ENCODE results near the gene CLDN1. TPM values are rescaled to one million over a fixed set of nuclear protein-coding genes. Genes with fewer than 3 reads are reported as not detected.

Gene CLDN1
- total RNA-seq, 4 donors from 2014 or later, result 0.25 to 1.00 (median 0.36) TPM; not detected in 1

GRCh38 chr3:190306513-190307163, 15.6 kb downstream of the CLDN1 start:
- H3K4me3 ChIP-seq, result no peak overlapping the region
- TF ChIP-seq, protein P1, sequence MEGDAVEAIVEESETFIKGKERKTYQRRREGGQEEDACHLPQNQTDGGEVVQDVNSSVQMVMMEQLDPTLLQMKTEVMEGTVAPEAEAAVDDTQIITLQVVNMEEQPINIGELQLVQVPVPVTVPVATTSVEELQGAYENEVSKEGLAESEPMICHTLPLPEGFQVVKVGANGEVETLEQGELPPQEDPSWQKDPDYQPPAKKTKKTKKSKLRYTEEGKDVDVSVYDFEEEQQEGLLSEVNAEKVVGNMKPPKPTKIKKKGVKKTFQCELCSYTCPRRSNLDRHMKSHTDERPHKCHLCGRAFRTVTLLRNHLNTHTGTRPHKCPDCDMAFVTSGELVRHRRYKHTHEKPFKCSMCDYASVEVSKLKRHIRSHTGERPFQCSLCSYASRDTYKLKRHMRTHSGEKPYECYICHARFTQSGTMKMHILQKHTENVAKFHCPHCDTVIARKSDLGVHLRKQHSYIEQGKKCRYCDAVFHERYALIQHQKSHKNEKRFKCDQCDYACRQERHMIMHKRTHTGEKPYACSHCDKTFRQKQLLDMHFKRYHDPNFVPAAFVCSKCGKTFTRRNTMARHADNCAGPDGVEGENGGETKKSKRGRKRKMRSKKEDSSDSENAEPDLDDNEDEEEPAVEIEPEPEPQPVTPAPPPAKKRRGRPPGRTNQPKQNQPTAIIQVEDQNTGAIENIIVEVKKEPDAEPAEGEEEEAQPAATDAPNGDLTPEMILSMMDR (IDR thresholded peaks at IDR 0.05 in 4 of 5, conservative IDR thresholded peaks at IDR 0.05 in 1 of 5), result no peak
- no peak for TF ChIP-seq POLR2A (IDR thresholded peaks at IDR 0.05)
- DNase-seq (peak; percentile 14 to 51), ATAC-seq (peak; percentile 93 to 99)
- peak overlapping the region; percentile 29 to 61 (median 37) for H3K27ac ChIP-seq
- intact Hi-C loops (cut with DNase I; ENCODE audit: low total_unique reads) (no loop called here), in situ Hi-C loops (cut with MboI; ENCODE audit: low sequenced_read_pairs in 4 of 4) (no loop called here)
- no peaks in the 10 kb centered on the region for H3K9me3 ChIP-seq
- H3K27me3 ChIP-seq, result no peaks in the 10 kb centered on the region
- peaks cover 0 to 5% of the 10 kb centered on the region in 2 donors for H3K4me1 ChIP-seq
- H3K36me3 ChIP-seq, result no peaks in the 10 kb centered on the region

GRCh38 chr3:190306026-190306425, 16.2 kb downstream of the CLDN1 start:
- ATAC-seq, result no peak
- Histone ChIP-seq H3K9me3 (no peaks in the 10 kb centered on the region), H3K27me3 (no peaks in the 10 kb centered on the region), H3K27ac (no peak overlapping the region), H3K4me3 (no peak overlapping the region), H3K4me1 (peaks cover 0 to 5% of the 10 kb centered on the region in 2 donors), H3K36me3 (no peaks in the 10 kb centered on the region)
- intact Hi-C loops (cut with DNase I; ENCODE audit: low total_unique reads), result no loop called here
- DNase-seq, result no peak
- in situ Hi-C loops (cut with MboI; ENCODE audit: low sequenced_read_pairs in 4 of 4), result no loop called here
- TF ChIP-seq POLR2A (IDR thresholded peaks at IDR 0.05), result no peak
- TF ChIP-seq, protein P1 (IDR thresholded peaks at IDR 0.05 in 4 of 5, conservative IDR thresholded peaks at IDR 0.05 in 1 of 5), result no peak

DNA sequence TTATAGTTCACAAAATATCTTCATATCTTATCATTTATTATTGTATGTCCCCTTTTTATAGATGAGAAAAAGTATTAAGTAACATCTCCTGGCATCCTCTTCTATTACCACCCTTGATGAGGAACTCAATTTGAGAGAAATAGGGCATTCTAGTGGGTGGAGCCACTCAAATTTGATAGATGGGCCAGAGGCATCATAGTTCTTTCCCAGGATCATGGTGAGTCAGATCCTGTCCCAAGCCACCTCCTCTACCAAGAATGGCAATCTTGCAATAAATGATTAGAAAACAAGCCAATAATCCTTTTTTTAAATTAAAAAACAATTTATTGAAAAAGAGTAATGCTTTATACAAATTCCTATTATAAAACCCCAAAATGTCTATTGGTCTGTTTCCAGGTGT, 16.8 kb downstream of the CLDN1 start:
- in situ Hi-C loops (cut with MboI; ENCODE audit: low sequenced_read_pairs in 4 of 4) (no loop called here), intact Hi-C loops (cut with DNase I; ENCODE audit: low total_unique reads) (no loop called here)
- no peak for TF ChIP-seq POLR2A (IDR thresholded peaks at IDR 0.05)
- TF ChIP-seq, protein P1 (IDR thresholded peaks at IDR 0.05 in 4 of 5, conservative IDR thresholded peaks at IDR 0.05 in 1 of 5), result no peak
- Histone ChIP-seq H3K36me3 (no peaks in the 10 kb centered on the region), H3K9me3 (no peaks in the 10 kb centered on the region), H3K27me3 (no peaks in the 10 kb centered on the region), H3K4me3 (no peak overlapping the region), H3K27ac (no peak overlapping the region), H3K4me1 (peaks cover 0 to 5% of the 10 kb centered on the region in 2 donors)
- no peak for DNase-seq
- ATAC-seq, result no peak

DNA sequence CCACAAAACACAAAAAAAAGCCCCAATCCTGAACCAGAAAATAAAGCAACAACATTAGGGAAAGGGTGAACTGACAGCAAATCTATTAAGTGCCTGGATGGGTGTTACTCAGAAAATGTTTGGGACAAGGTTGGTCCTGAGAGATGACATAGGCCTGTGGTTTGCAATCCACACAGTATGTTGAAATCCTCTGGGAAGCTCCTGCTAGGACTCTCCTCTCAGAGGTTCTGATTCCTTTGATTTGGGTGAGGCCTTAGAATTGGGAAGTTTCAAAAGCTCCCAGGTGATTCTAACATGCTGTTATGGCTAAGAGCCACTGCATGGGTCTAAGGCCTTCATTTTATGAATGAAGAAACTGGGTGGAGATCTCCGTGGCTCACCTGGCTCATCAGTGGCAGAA, 18.4 kb downstream of the CLDN1 start:
- ATAC-seq (no peak), DNase-seq (no peak)
- Histone ChIP-seq H3K27ac (no peak overlapping the region), H3K9me3 (no peaks in the 10 kb centered on the region), H3K36me3 (no peaks in the 10 kb centered on the region), H3K4me1 (peaks cover 0 to 5% of the 10 kb centered on the region in 2 donors), H3K4me3 (no peak overlapping the region), H3K27me3 (no peaks in the 10 kb centered on the region)
- in situ Hi-C loops (cut with MboI; ENCODE audit: low sequenced_read_pairs in 4 of 4), result no loop called here
- intact Hi-C loops (cut with DNase I; ENCODE audit: low total_unique reads), result no loop called here
- TF ChIP-seq POLR2A (IDR thresholded peaks at IDR 0.05), result no peak
- TF ChIP-seq, protein P1 (IDR thresholded peaks at IDR 0.05 in 4 of 5, conservative IDR thresholded peaks at IDR 0.05 in 1 of 5), result no peak

Data from gastrocnemius medialis (tissue), 4 donors.